ENCODE measurements around the gene LCN9. TPM values are rescaled to one million over a fixed set of nuclear protein-coding genes. Genes with fewer than 3 reads are reported as not detected.

The LCN9 gene
- total RNA-seq, 1 experiment from 2014 or later: not detected

DNA sequence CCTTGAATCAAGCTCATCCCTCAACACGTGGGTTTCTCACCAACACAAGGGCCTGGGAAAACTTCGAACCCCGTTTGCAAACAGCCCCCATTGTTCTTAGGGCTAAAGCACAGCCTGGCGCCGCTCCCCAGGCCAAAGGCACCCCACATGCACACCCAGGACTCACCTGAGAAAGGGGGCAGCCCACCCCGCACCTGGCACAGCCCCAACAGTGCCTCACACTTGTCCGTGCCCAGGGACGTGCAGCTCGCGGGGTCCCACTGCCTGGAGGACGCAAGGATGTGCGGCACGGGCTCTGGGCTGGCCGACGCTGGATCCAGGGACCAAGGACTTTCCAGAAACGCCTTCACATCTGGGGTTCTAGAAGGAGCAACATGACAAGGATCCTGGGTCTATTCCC lies 33.3 kb downstream of the LCN9 start:
- Histone ChIP-seq H3K4me3 (ENCODE audit: low read length) (no peak overlapping the region), H4K20me1 (ENCODE audit: low read length) (no peaks in the 10 kb centered on the region), H3K9me3 (ENCODE audit: low read length) (no peaks in the 10 kb centered on the region), H3K27me3 (ENCODE audit: low read length) (no peaks in the 10 kb centered on the region), H3K36me3 (ENCODE audit: low read depth, low read length) (no peaks in the 10 kb centered on the region), H3F3A (ENCODE audit: low read length, unreplicated experiment) (no peaks in the 10 kb centered on the region), H3K4me2 (ENCODE audit: low read length) (no peak overlapping the region), H3K9ac (ENCODE audit: low read length) (no peak overlapping the region), H3K9me2 (replicated peaks; ENCODE audit: low read length) (no peaks in the 10 kb centered on the region), H3K79me2 (ENCODE audit: low read length) (no peaks in the 10 kb centered on the region), H2AFZ (ENCODE audit: low read length) (no peak overlapping the region), H3K27ac (ENCODE audit: low read length) (no peak overlapping the region), H3K4me1 (ENCODE audit: insufficient read depth, low read length) (no peaks in the 10 kb centered on the region)
- TF ChIP-seq, protein P1, sequence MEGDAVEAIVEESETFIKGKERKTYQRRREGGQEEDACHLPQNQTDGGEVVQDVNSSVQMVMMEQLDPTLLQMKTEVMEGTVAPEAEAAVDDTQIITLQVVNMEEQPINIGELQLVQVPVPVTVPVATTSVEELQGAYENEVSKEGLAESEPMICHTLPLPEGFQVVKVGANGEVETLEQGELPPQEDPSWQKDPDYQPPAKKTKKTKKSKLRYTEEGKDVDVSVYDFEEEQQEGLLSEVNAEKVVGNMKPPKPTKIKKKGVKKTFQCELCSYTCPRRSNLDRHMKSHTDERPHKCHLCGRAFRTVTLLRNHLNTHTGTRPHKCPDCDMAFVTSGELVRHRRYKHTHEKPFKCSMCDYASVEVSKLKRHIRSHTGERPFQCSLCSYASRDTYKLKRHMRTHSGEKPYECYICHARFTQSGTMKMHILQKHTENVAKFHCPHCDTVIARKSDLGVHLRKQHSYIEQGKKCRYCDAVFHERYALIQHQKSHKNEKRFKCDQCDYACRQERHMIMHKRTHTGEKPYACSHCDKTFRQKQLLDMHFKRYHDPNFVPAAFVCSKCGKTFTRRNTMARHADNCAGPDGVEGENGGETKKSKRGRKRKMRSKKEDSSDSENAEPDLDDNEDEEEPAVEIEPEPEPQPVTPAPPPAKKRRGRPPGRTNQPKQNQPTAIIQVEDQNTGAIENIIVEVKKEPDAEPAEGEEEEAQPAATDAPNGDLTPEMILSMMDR (conservative IDR thresholded peaks at IDR 0.05; ENCODE audit: low read depth, low read length): no peak
- TF ChIP-seq EZH2 (IDR thresholded peaks at IDR 0.05; ENCODE audit: low read length, unreplicated experiment) (no peak), EZH2phosphoT487 (IDR thresholded peaks at IDR 0.05; ENCODE audit: borderline replicate concordance, low read length) (no peak)
- intact Hi-C loops (cut with micrococcal nuclease): no loop called here
- BruUV-seq (replicated peaks): no TSS peak
- ChIA-PET CTCF (no interaction called here), POLR2A (ENCODE audit: unreplicated experiment) (no interaction called here)
- ATAC-seq (no peak), DNase-seq (no peak)

DNA sequence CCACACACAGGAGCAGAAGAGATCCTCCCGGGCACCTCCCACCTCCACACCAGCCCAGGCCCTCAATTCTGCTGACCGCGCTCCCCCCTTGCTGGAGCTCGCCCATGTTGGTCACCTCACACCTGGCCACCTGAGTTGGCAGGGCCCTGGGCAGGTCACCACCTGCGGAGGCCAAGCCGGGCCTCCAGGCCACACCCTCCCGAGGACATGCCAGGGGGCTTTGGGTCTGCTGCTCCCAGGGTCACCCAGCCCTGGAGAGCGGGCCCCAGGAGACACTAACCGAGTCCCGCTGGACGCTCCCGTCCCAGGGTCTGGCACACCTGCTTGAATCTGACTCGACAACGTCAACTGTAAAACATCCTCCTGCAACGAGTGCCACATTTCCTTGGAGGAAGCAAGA lies 34.1 kb downstream of the LCN9 start:
- H3K9me2 ChIP-seq (replicated peaks; ENCODE audit: low read length): no peaks in the 10 kb centered on the region
- no peaks in the 10 kb centered on the region for H3K36me3 ChIP-seq (ENCODE audit: low read depth, low read length)
- no peaks in the 10 kb centered on the region for H3K79me2 ChIP-seq (ENCODE audit: low read length)
- H3K4me1 ChIP-seq (ENCODE audit: insufficient read depth, low read length): no peaks in the 10 kb centered on the region
- DNase-seq (no peak), ATAC-seq (no peak)
- intact Hi-C loops (cut with micrococcal nuclease): no loop called here
- no peak overlapping the region for H3K27ac ChIP-seq (ENCODE audit: low read length)
- no peak overlapping the region for H3K9ac ChIP-seq (ENCODE audit: low read length)
- TF ChIP-seq EZH2phosphoT487 (IDR thresholded peaks at IDR 0.05; ENCODE audit: borderline replicate concordance, low read length) (no peak), EZH2 (IDR thresholded peaks at IDR 0.05; ENCODE audit: low read length, unreplicated experiment) (no peak)
- TF ChIP-seq, protein P1 (conservative IDR thresholded peaks at IDR 0.05; ENCODE audit: low read depth, low read length): no peak
- no peak overlapping the region for H3K4me3 ChIP-seq (ENCODE audit: low read length)
- no peaks in the 10 kb centered on the region for H3F3A ChIP-seq (ENCODE audit: low read length, unreplicated experiment)
- ChIA-PET CTCF (no interaction called here), POLR2A (ENCODE audit: unreplicated experiment) (no interaction called here)
- no peaks in the 10 kb centered on the region for H3K9me3 ChIP-seq (ENCODE audit: low read length)
- BruUV-seq (replicated peaks): no TSS peak
- 0 out of 2 replicates have a peak, but pooled peaks cover under 1% of the 10 kb centered on the region for H3K27me3 ChIP-seq (ENCODE audit: low read length)
- H3K4me2 ChIP-seq (ENCODE audit: low read length): no peak overlapping the region
- no peak overlapping the region for H2AFZ ChIP-seq (ENCODE audit: low read length)
- H4K20me1 ChIP-seq (ENCODE audit: low read length): no peaks in the 10 kb centered on the region

DNA sequence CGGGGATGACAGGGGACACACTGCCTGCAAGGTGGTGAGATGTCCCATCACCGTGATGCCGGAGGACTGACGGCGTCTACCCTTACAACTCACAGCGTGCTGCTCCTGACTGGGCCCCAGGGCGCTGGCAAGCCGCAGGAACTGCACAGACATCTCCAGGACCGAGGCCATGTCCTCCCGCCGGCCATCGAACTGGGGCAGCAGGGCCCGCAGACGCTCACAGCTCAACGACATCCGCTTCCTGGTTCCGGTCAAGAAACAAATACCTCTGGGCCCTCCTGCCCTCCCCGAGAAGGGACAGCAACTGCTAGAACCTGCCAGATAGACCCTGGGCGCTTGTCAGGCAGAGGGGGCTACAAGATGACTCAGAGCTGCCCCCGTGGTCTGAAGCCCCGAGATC lies 35.1 kb downstream of the LCN9 start:
- no peak for TF ChIP-seq EZH2phosphoT487 (IDR thresholded peaks at IDR 0.05; ENCODE audit: borderline replicate concordance, low read length)
- TF ChIP-seq, protein P1 (conservative IDR thresholded peaks at IDR 0.05; ENCODE audit: low read depth, low read length): no peak
- TF ChIP-seq EZH2 (IDR thresholded peaks at IDR 0.05; ENCODE audit: low read length, unreplicated experiment): no peak
- ATAC-seq (no peak), DNase-seq (no peak)
- no peaks in the 10 kb centered on the region for H3K9me2 ChIP-seq (replicated peaks; ENCODE audit: low read length)
- H3K4me1 ChIP-seq (ENCODE audit: insufficient read depth, low read length): no peaks in the 10 kb centered on the region
- H2AFZ ChIP-seq (ENCODE audit: low read length): no peak overlapping the region
- H3K9me3 ChIP-seq (ENCODE audit: low read length): no peaks in the 10 kb centered on the region
- ChIA-PET CTCF (no interaction called here), POLR2A (ENCODE audit: unreplicated experiment) (no interaction called here)
- BruUV-seq (replicated peaks): no TSS peak
- no peaks in the 10 kb centered on the region for H3K36me3 ChIP-seq (ENCODE audit: low read depth, low read length)
- no peak overlapping the region for H3K9ac ChIP-seq (ENCODE audit: low read length)
- intact Hi-C loops (cut with micrococcal nuclease): no loop called here
- H3K4me3 ChIP-seq (ENCODE audit: low read length): no peak overlapping the region
- H4K20me1 ChIP-seq (ENCODE audit: low read length): no peaks in the 10 kb centered on the region
- no peak overlapping the region for H3K27ac ChIP-seq (ENCODE audit: low read length)
- H3K79me2 ChIP-seq (ENCODE audit: low read length): no peaks in the 10 kb centered on the region
- H3K27me3 ChIP-seq (ENCODE audit: low read length): peaks cover 3% of the 10 kb centered on the region; the same call in 1 of the 2 replicates
- no peak overlapping the region for H3K4me2 ChIP-seq (ENCODE audit: low read length)
- no peaks in the 10 kb centered on the region for H3F3A ChIP-seq (ENCODE audit: low read length, unreplicated experiment)
